Lower leg skin (tissue), 3 donors: ENCODE data around the gene CACFD1.

Experiments used
- CTCF ChIP-seq, 3 donors: fragments of 450-650 bp; IDR thresholded peaks; one replicate each; pipeline ENCODE4 v1.5.1; 2016; ENCODE audit warnings: antibody characterized with exemption in 3 of 3, mild to moderate bottlenecking in 3 of 3, moderate library complexity in 2 of 3
- POLR2A ChIP-seq, 2 donors: fragments of 450-650 bp; IDR thresholded peaks; one replicate each; pipeline ENCODE4 v1.6.1; 2016 to 2017; ENCODE audit warnings: antibody characterized with exemption in 2 of 2, mild to moderate bottlenecking in 1 of 2, moderate library complexity in 1 of 2

DNA sequence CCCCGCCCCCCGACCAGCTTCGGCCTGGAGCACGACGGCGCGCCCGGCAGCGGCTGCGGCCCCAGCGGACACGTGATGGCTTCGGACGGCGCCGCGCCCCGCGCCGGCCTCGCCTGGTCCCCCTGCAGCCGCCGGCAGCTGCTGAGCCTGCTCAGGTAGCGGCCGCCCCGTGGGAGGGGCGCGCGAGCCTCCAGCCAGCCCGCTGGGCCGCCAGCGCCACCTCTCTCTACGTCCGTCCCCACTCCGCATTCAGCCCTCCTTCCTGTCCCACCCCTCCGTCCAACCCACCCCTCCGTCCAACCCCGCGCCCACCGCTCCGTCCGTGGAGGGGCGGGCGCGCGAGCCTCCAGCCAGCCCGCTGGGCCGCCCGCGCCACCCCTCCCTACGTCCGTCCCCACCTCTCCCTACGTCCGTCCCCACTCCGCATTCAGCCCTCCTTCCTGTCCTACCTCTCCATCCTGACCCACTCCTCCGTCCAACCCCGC, 31.1 kb upstream of the CACFD1 start:
- no peak for TF ChIP-seq POLR2A (IDR thresholded peaks at IDR 0.05)
- TF ChIP-seq CTCF (IDR thresholded peaks at IDR 0.05): no peak
